Endothelial cell (in vitro differentiated cells): ENCODE data around the gene PRRC2C. TPM values are rescaled to one million over a fixed set of nuclear protein-coding genes. Genes with fewer than 3 reads are reported as not detected.

Source experiments
- DNase-seq: peaks from one replicate; pipeline ENCODE4 v3.0.0; 2021; ENCODE audit warnings: low spot score
- H3K27ac Mint-ChIP-seq: one replicate; pipeline ENCODE4 v1.8.0; 2021; ENCODE audit warnings: mixed read lengths, inconsistent platforms; ENCODE audit not compliant: unreplicated experiment
- H3K27me3 Mint-ChIP-seq: one replicate; pipeline ENCODE4 v1.8.0; 2021; ENCODE audit warnings: mild to moderate bottlenecking, moderate library complexity, mixed read lengths, inconsistent platforms; ENCODE audit not compliant: unreplicated experiment
- H3K36me3 Mint-ChIP-seq: one replicate; pipeline ENCODE4 v1.8.0; 2021; ENCODE audit warnings: mild to moderate bottlenecking, low read depth, mixed read lengths, inconsistent platforms; ENCODE audit not compliant: unreplicated experiment
- H3K4me1 Mint-ChIP-seq: one replicate; pipeline ENCODE4 v1.8.0; 2021; ENCODE audit warnings: mild to moderate bottlenecking, mixed read lengths, inconsistent platforms; ENCODE audit not compliant: unreplicated experiment
- H3K4me3 Mint-ChIP-seq: one replicate; pipeline ENCODE4 v1.8.0; 2021; ENCODE audit warnings: mild to moderate bottlenecking, mixed read lengths, inconsistent platforms; ENCODE audit not compliant: unreplicated experiment
- H3K9me3 Mint-ChIP-seq: one replicate; pipeline ENCODE4 v1.8.0; 2021; ENCODE audit warnings: mixed read lengths, inconsistent platforms; ENCODE audit not compliant: unreplicated experiment
- CTCF ChIP-seq: fragments of 200-600 bp; sonication (generic); IDR thresholded peaks from one replicate; pipeline ENCODE4 v1.5.0; 2021; ENCODE audit warnings: antibody characterized with exemption; ENCODE audit not compliant: unreplicated experiment
- total RNA-seq: library from RNA; stranded (reverse); fragmentation: NEBNext Ultra II Directional; extraction: Animal tissue kit (Norgen Biotek cat#: 25700); gene quantifications from one replicate; pipeline ENCODE4 v1.2.1, GENCODE V29; 2021; ENCODE audit not compliant: unreplicated experiment

The PRRC2C gene
- total RNA-seq, 1 donor from 2014 or later: 248 TPM

GRCh38 chr1:171581766-171582165, 96.4 kb downstream of the PRRC2C start:
- H3K4me3 Mint-ChIP-seq: no peak overlapping the region
- H3K27ac Mint-ChIP-seq: no peak overlapping the region
- H3K36me3 Mint-ChIP-seq: peaks cover 42% of the 10 kb centered on the region

GRCh38 chr1:171582589-171582988, 97.3 kb downstream of the PRRC2C start:
- Mint-ChIP-seq H3K27ac (no peak overlapping the region), H3K4me3 (no peak overlapping the region), H3K27me3 (peaks cover 2% of the 10 kb centered on the region), H3K9me3 (no peaks in the 10 kb centered on the region), H3K4me1 (no peaks in the 10 kb centered on the region), H3K36me3 (peaks cover 42% of the 10 kb centered on the region)
- DNase-seq: no peak
- TF ChIP-seq CTCF: no peak

More at GRCh38 chr1:171581766-171582165, 96.4 kb downstream of the PRRC2C start:
- no peaks in the 10 kb centered on the region for H3K9me3 Mint-ChIP-seq
- DNase-seq: no peak
- H3K27me3 Mint-ChIP-seq: peaks cover 2% of the 10 kb centered on the region
- no peaks in the 10 kb centered on the region for H3K4me1 Mint-ChIP-seq
- TF ChIP-seq CTCF: no peak

GRCh38 chr1:171583591-171584201, 98.4 kb downstream of the PRRC2C start:
- Mint-ChIP-seq H3K27ac (no peak overlapping the region), H3K4me1 (no peaks in the 10 kb centered on the region), H3K4me3 (no peak overlapping the region), H3K36me3 (peaks cover 45% of the 10 kb centered on the region), H3K9me3 (no peaks in the 10 kb centered on the region), H3K27me3 (no peaks in the 10 kb centered on the region)
- DNase-seq: no peak
- TF ChIP-seq CTCF: no peak

- no peak for TF ChIP-seq CTCF
- H3K4me3 Mint-ChIP-seq: no peak overlapping the region
- H3K27me3 Mint-ChIP-seq: no peaks in the 10 kb centered on the region
- DNase-seq: no peak
- H3K36me3 Mint-ChIP-seq: peaks cover 47% of the 10 kb centered on the region
- H3K9me3 Mint-ChIP-seq: no peaks in the 10 kb centered on the region
- H3K27ac Mint-ChIP-seq: no peak overlapping the region
- no peaks in the 10 kb centered on the region for H3K4me1 Mint-ChIP-seq
Observed at GRCh38 chr1:171585715-171586114, 100.4 kb downstream of the PRRC2C start.

- Mint-ChIP-seq H3K4me1 (no peaks in the 10 kb centered on the region), H3K36me3 (peaks cover 50% of the 10 kb centered on the region), H3K4me3 (no peak overlapping the region), H3K27me3 (no peaks in the 10 kb centered on the region), H3K9me3 (no peaks in the 10 kb centered on the region), H3K27ac (no peak overlapping the region)
- no peak for DNase-seq
- no peak for TF ChIP-seq CTCF
Observed at GRCh38 chr1:171588230-171588629, 102.9 kb downstream of the PRRC2C start.
